LNCaP clone FGC (cell line): ENCODE data around the gene AGTPBP1.

Source experiments
- DNase-seq: peaks from one replicate; pipeline ENCODE4 v3.0.0-alpha.2; 2011; ENCODE audit warnings: low read depth
- H3K4me3 ChIP-seq: 2 replicates; pipeline ENCODE4 v1.5.1; 2011; ENCODE audit warnings: mild to moderate bottlenecking, low read depth, low read length, control low read depth
- TF ChIP-seq, protein P1 (sequence below): IDR thresholded peaks from 2 replicates; pipeline ENCODE4 v1.5.1; 2012; ENCODE audit warnings: mild to moderate bottlenecking; ENCODE audit not compliant: control insufficient read depth, insufficient read depth; ENCODE audit errors: extremely low read depth

AGTPBP1 gene

DNA sequence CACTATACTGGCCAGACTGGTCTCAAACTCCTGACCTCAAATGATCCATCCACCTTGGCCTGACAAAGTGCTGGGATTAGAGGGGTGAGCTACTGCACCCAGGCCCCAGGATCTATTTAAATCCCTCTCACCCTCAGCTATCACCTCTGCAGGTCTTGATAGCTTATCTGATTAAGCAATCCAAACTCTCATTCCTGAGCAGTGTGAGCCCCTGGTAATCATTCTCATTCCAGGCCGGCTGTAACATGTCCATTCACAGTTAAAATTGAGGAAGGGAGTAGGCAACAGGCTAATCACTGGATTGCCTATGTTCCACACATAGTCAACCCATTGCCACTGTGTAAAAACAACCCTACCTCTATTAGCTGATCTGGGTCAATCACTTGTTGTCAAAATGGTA lies 111.1 kb downstream of the AGTPBP1 start:
- TF ChIP-seq, protein P1, sequence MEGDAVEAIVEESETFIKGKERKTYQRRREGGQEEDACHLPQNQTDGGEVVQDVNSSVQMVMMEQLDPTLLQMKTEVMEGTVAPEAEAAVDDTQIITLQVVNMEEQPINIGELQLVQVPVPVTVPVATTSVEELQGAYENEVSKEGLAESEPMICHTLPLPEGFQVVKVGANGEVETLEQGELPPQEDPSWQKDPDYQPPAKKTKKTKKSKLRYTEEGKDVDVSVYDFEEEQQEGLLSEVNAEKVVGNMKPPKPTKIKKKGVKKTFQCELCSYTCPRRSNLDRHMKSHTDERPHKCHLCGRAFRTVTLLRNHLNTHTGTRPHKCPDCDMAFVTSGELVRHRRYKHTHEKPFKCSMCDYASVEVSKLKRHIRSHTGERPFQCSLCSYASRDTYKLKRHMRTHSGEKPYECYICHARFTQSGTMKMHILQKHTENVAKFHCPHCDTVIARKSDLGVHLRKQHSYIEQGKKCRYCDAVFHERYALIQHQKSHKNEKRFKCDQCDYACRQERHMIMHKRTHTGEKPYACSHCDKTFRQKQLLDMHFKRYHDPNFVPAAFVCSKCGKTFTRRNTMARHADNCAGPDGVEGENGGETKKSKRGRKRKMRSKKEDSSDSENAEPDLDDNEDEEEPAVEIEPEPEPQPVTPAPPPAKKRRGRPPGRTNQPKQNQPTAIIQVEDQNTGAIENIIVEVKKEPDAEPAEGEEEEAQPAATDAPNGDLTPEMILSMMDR = no peak
- no peak overlapping the region for H3K4me3 ChIP-seq
- no peak for DNase-seq

DNA sequence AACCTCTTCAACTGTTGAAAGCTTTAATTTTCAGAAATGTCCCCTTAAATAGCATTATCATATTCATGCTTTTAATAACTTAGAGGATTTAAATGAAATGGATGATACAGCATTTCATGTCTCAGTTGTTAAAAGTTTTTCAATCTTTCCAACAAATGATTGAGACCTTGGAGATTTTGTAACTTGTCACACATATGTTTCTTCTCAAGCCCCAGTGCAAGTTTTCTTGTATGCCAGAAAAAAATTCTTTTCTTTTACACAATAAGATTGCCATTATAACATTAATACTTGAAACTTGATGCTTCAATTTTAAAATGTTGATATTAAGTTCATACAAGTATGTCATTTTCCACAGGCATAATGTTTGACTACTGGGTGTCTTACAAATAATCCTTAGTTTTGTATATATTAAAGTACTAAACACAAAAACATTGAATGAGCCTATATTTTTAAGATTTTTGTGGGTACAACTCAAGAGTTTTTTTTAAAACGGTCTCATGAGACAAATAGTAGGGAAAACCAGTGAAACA lies 124.5 kb downstream of the AGTPBP1 start:
- DNase-seq = no peak
- TF ChIP-seq, protein P1 = no peak

DNA sequence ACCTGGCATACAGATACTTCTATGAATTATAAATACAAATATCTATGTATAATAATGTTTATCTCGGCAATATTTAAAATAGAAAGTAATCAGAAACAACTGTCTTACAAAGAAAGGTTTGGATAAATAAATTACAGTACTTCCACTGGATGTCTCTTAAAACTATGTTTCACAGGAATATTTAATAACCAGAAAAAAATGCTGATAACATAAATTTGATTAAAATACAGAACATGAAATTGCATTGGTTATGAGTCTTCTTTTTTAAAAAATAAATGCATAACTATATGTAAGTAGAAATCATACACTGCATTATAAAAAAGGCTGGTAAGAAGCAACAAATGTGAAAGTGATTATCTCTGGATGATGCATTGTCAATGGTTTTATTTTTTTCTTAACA lies 126.0 kb downstream of the AGTPBP1 start:
- no peak for DNase-seq
- TF ChIP-seq, protein P1 = no peak
- no peak overlapping the region for H3K4me3 ChIP-seq

More for the DNA sequence above, 124.5 kb downstream of the AGTPBP1 start:
- no peak overlapping the region for H3K4me3 ChIP-seq

DNA sequence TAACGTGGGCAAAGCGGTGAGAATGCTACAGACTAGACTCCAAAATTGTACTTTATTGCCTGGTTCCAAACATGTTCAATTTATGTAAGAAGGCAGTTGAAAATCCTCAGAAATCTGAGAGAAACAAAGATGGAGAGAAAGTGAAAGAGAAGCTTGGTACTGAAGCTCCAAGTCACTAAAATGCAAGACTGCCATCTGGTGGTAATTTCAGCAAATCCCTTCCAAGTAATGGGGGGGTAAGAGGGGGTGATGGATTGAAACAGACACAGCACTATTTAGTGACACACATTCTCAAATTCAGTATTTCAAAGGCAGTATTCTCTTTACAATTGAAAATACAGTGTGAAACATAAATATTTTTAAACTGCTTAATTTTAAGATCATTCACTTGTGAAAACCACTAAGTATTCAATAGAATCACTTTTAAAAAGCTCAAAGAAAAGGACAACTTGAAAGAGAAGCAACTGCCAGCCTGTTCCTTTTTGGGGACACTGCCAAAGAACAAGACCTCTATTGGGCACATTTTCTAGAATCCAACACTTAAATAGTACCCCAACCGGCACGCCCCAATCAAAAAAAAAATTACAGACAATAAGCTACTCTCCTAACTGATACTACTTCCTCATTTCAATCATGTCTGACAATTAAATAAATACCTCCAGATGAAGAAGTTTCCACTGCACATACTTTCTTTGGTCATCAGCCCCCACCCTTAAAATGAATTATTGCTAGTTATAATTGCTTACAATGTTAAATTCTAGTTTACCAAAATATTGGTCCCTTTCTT lies 131.5 kb downstream of the AGTPBP1 start:
- DNase-seq = peak; percentile 54
- TF ChIP-seq, protein P1 = peak; percentile 74
- H3K4me3 ChIP-seq = no peak overlapping the region

- H3K4me3 ChIP-seq = no peak overlapping the region
- TF ChIP-seq, protein P1 = no peak
- no peak for DNase-seq
Measured at GRCh38 chr9:85605905-85606304, 135.8 kb downstream of the AGTPBP1 start.

GRCh38 chr9:85603936-85604335 lies 137.8 kb downstream of the AGTPBP1 start:
- TF ChIP-seq, protein P1 = no peak
- no peak for DNase-seq

DNA sequence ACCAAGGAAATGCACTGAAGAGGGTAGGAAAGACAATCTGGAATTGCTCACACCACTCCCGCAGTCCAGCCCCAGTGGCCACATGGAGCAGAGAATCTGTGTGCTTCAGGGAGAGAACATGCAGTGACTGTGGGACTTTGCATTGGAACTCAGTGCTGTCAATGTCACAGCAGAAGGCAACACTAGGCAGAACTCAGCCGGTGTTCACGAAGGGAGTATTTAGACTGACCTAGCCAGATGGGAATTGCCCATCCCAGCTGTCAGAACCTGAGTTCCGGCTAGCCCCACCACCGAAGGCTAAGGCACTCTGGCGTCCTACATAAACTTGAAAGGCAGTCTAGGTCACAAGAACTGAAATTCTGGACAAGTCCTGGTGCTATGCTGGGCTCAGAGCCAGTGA lies 139.0 kb downstream of the AGTPBP1 start:
- TF ChIP-seq, protein P1 = no peak
- DNase-seq = no peak
- H3K4me3 ChIP-seq = no peak overlapping the region

More at GRCh38 chr9:85603936-85604335, 137.8 kb downstream of the AGTPBP1 start:
- no peak overlapping the region for H3K4me3 ChIP-seq
